ENCODE measurements around the gene C20orf204.
"Not testable (repeated sequence)": the region's sequence is repeated elsewhere in the genome, so short reads cannot be mapped to it uniquely, and the experiment has no call there.

C20orf204 gene

DNA sequence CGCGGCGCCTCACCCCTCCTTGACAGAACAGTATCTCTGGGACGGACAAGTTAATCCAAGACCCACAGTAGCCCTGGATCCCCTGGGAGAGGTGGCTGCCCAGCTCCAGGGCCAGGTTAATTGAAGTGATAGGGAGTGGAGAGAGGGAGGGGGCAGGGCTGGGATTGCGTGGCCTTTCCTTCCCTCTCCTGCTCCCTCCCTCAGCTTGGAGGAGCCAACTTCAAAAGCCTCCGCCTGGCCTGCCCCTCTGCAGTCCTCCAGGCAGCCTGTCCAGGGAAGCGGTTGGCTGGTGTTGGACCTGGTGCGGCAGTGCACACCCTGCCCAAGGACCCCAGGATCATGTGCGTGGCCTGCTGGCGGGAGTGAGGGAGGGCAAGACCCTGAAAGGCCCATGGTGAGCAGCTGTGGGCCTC is at the start of gene C20orf204:
C20orf204 (plus strand) TSS at position 250 of the 413 bp plus-strand sequence; CDS start at position 392, 142 bp downstream.
- DNase-seq, result no peak

DNA sequence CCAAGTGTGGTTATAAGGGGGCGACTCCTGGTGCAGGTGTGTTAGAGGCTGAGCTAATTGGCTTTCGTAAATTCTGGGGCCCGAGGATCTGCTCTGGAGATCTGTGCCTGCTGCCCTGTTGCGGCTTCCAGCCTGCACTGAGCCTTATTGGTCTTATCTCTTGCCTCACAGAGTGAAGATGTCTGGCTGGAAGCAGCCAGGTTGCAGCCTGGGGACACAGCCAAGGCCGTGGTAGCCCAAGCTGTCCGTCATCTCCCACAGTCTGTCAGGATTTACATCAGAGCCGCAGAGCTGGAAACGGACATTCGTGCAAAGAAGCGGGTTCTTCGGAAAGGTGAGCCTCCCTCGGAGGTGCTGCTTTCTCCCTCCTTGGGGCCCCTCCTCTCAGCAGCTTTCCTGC is 35.1 kb upstream of the C20orf204 start:
- DNase-seq, result no peak

- DNase-seq, result peak in 2 of 3 experiments; percentile 14 to 67
Observed at GRCh38 chr20:64001607-64002011, 34.4 kb upstream of the C20orf204 start.

DNA sequence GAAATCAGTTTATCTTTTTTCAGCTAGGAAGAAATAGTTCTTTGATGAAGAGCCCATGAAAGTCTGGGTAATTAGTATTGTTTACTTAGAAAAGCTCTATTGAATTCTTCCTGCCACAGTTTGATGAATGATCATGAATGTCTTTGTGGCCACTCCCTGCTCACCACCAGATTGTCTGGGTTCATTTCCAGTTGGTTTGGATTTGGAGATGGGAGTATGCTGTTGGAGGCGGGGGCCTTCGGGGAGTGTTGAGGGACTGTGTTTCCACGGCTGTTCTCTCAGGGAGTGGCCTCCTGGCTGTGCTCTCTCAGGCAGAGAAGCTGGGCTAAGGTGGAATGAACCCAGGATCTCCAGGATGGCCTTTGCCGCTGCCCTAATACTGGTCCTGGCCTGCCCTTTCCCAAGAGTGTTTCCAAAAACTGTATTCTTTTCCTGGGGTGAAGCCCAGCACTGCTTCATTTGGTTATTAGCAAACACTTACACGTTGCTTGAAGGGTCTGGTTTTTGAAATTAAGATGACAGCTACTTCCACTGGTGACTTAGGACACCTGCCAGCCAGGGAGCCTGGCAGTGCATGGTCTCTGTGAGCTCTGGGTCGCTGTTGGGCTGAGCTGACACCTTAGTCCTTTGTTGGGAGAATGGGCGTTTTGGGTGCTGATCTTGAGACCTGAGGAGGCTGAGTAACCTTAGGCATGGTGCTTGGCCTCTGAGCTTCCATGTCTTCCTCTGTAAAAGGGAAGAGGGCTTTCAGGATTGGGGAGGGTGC is 31.8 kb upstream of the C20orf204 start:
- peak; percentile 45 to 92 (median 72) for DNase-seq

DNA sequence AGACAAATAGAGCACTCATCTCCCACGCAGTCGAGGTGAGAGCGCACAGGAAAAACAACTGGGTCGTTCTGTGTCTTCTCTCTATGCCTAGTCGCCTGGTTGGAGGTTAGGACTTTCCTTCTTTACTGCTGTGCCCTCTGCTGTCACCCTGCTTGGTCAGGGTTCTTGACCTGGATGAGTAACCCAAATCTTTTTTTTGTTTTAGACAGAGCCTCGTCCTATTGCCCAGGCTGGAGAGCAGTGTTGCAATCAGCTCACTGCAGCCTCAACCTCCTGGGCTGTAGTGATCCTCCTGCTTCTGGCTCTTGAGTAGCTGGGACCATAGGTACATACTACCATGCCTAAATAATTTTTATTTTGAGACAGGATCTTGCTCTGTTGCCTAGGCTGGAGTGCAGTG is 30.6 kb upstream of the C20orf204 start:
- no peak for DNase-seq

- DNase-seq, result no peak
Observed at GRCh38 chr20:64006490-64006889, 29.5 kb upstream of the C20orf204 start.

DNA sequence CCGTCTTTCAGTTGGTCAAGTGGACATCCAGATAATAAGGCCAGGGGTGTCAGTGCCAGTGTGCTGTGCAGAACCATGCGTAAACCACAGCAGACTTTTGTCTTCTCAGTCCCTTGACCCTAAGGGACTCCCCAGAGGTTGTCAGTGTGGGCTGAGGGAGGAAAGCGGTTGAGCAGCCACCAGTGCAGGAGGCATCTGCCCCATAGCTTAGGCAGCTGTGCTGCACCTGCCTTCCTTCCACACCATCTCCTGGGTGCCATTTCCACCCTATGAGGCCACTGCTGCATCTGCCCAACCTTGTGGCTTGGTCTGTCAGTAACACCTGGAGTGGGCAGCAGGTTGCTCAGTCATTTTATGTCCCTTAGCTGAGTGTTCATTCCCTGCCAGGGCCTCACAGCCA is 29.1 kb upstream of the C20orf204 start:
- DNase-seq, result peak; percentile 21 to 73 (median 57)

GRCh38 chr20:64009811-64010387 is 26.1 kb upstream of the C20orf204 start:
- no peak for DNase-seq

GRCh38 chr20:64010711-64011237 is 25.2 kb upstream of the C20orf204 start:
- DNase-seq, result no peak

GRCh38 chr20:64011366-64011779 is 24.6 kb upstream of the C20orf204 start:
- no peak for DNase-seq

DNA sequence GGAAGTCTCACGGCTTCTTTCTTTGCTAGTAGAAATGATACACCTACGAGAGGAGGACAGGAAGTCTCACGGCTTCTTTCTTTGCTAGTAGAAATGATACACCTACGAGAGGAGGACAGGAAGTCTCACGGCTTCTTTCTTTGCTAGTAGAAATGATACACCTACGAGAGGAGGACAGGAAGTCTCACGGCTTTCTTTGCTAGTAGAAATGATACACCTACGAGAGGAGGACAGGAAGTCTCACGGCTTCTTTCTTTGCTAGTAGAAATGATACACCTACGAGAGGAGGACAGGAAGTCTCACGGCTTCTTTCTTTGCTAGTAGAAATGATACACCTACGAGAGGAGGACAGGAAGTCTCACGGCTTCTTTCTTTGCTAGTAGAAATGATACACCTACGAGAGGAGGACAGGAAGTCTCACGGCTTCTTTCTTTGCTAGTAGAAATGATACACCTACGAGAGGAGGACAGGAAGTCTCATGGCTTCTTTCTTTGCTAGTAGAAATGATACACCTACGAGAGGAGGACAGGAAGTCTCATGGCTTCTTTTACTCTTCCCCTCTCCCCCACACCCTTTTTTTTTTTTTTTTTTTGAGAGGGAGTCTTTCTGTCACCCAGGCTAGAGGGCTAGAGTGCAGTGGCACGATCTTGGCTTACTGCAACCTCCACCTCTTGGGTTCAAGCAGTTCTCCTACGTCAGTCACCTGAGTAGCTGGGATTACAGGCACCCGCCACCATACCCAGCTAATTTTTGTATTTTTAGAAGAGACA is 23.4 kb upstream of the C20orf204 start:
- DNase-seq, result not testable (repeated sequence)

DNA sequence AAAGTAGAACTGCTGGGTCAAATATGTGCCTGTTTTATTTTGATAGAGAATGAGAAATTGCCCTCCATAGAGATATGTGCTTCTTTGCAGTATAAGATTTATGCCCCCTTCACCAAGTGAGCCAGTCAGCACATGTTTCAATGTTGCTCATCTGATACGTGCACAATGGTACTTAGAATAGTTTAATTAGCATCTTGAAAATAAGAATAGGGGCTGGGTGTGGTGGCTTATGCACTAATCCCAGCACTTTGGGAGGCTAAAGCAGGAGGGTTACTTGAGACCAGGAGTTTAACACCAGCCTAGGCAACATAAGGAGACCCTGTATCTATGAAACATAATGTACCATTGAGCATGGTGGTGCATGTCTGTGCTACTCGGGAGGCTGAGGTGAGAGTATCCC is 20.3 kb upstream of the C20orf204 start:
- no peak for DNase-seq

- no peak for DNase-seq
Observed at GRCh38 chr20:64021124-64021975, 14.6 kb upstream of the C20orf204 start.

DNA sequence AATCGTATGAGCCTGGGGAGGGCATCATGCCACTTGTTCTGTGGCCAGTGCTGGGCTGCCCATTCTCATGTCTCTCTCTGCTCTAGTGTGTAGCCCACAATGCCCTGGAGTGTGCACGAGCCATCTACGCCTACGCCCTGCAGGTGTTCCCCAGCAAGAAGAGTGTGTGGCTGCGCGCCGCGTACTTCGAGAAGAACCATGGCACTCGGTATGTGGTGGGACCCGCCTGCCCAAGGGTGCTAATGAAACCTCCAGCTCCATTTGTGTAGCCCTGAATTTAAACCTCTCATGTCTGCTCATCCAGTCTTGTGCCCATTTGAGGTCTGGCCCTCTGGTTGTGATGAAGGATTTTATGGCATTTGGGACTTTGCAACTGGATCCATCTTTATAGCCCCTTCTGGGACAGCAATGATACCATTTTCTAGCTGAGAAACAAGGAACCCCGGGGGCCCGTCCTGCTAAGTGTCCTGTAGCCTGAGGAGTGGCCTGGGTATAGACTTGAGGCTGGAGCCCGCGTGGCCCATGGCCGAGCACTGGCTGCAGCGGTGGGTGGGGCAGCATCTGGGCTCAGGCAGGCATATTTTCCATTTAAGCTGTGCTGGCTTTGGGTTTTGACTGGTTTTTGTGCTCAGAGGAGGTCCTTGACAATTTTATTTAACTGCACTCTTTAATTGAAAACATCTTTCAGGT is 13.2 kb upstream of the C20orf204 start:
- DNase-seq, result no peak

DNA sequence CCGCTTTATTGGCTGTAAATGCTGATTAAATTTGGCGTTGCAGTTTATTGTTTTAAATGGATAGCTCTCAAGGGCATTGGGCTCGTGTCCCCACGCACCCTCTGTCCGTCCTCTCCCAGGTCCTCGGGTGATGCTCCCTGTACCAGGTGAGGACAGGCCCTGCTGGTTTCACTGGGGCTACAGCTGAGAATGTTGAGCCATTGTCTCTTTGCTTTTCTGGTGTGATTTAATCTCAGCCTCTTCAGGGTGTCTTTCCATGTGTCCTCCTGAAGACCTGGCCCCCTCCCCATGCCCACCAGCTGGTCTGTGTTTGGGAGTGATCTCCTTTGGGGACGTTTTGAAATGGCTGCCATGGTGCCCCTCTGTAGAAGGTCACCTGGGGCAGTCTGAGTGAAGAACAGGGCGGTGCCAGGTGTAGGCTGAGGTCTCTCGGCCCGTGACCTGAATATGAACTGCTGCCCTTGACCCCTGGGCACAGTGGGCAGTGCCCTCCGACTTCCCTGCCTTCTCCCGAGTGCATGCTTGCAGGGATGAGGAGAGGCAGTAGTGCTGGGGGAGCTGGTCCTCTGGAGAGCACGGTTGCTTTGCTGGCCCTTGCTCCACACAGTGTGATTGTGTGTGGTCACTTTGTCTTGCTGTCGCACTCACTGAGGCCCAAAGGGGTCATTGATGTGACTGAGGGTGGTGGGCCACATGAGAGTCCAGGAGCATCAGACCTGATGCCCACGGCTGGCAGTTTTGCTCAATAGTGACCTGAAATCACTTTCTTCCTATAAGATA is 12.4 kb upstream of the C20orf204 start:
- DNase-seq, result no peak

DNA sequence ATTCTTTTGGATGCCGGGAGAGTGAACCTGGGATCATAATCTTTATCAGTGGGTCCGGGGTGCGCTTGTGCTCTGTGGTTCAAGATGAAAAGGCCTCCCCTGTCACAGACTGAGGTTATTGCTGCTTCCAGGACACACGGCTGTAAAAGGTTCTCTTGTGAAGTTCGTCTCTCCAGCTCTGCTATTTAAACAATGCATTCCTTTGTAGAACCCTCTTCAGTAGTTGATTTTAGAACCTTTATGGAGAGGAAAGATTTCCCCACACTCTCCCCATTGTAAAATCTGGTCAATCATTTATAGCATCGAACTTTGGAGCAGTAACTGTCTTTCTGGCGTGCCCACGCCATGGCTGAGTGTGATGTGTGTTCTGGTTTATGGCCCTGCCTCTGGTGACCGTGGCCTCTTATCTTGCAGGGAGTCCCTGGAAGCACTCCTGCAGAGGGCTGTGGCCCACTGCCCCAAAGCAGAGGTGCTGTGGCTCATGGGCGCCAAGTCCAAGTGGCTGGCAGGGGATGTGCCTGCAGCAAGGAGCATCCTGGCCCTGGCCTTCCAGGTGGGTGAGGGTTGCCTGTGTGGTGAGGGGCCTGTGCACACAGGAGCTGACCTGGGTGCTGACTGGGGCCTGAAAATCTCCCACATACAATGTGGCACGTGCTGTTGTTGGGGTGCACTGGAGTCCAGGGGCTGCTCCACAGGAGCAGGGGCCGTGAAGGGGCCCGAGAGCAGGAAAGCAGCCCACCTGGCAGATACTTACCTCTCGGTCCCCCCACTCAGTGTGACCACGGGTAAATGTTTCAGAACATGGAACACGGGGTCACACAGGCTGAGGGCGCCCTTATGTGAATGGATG is 11.6 kb upstream of the C20orf204 start:
- no peak for DNase-seq

DNA sequence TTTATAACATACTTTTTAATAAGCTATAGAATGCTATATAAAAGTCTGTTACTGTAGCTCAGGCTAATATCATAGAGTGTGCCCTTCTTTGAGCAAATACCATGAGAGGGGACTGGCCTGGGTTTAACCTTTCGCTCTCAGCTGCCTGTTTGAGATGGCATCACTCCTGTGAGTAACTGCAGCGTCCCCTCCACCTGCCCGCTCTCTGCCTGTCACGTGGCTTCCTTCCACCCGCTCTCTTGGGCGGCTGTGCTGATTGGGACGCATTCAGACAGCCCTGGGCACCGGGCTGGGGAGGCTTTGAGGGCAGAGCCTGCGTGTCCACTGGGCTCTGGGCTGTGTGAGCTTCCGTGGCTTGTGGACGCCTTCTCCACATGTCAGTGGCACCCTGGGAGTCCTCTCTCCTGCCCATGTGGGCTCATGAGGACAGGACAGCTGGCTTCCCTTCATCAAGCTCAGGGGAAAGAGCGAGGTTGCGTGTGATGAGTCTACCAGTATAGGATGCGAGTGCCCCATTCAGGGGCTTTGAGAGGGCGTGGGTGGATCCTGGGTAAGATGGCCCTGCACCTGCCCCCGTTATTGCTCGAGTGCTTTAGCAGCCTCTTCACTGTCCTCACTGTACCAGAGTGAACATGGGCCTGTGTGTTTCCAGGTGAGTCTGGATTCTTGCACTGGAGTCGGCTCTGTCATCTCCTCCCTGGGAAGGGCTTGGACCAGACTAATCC is 10.7 kb upstream of the C20orf204 start:
- no peak for DNase-seq

DNA sequence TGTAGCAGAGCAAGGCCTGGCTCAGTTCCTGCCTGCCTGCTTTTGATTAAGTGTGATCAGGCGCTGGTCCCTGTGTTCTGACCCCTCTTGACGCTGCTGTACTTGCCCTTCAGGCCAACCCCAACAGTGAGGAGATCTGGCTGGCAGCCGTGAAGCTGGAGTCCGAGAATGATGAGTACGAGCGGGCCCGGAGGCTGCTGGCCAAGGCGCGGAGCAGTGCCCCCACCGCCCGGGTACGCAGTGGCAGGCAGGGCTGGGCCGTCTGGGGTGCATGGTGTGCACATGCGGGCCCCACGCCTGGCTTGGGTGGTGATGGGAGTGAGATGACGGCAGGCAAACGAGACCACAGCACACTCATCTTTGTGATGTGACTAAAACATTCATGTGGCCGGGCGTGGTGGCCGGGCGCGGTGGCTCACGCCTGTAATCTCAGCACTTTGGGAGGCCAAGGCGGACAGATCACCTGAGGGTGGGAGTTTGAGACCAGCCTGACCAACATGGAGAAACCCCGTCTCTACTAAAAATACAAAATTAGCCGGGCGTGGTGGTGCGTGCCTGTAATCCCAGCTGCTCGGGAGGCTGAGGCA is 10.1 kb upstream of the C20orf204 start:
- no peak for DNase-seq

All from NCI-H1417 (cell line).